HG02870 (cell line): ENCODE results near the gene IDH3G.

Experiments used
- ATAC-seq: cut with Tn5 transposase; IDR thresholded peaks from one replicate; pipeline ENCODE4 v1.9.1; 2021; ENCODE audit warnings: mild to moderate bottlenecking, moderate library complexity; ENCODE audit not compliant: unreplicated experiment

The IDH3G gene

DNA sequence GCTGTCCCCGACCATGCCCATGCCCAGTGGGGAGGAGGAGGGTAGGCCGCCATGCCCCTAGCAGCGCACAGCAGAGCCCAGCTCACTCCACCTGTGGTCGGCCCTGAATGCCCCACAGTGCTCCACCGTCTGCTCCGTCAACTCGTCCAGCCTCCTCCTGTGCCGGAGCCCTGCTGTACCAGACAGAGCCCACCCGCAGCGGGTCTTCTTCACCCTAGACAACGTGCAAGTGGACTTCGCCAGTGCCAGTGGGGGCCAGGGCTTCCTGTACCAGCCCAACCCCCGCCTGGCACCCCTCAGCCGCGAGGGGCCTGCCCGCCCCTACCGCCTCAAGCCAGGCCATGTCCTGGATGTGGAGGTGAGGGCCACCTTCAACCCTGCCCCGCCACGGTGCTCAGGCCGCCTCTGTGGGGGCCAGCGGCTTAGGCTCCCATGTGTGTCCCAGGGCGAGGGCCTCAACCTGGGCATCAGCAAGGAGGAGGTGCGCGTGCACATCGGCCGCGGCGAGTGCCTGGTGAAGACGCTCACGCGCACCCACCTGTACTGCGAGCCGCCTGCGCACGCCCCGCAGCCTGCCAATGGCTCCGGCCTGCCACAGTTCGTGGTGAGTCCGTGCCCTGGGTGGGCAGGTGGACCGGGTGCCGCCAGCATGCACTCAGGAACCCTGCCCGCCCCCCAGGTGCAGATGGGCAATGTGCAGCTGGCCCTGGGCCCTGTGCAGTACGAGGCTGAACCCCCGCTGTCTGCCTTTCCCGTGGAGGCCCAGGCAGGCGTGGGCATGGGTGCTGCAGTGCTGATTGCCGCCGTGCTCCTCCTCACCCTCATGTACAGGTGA is 20.2 kb downstream of the IDH3G start:
- ATAC-seq = no peak

DNA sequence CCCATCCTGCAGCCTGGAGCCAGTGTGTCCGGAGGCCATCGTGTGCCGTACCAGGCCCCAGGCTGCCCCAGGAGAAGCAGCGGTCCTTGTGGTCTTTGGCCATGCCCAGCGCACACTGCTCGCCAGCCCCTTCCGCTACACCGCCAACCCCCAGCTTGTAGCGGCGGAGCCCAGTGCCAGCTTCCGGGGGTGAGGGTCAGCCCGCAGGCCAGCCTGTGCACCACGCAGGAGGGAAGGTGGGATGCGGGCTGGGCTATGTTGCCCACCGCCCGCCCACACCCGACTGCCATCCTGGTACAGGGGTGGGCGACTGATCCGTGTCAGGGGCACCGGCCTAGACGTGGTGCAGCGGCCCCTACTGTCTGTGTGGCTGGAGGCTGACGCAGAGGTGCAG is 21.0 kb downstream of the IDH3G start:
- no peak for ATAC-seq

DNA sequence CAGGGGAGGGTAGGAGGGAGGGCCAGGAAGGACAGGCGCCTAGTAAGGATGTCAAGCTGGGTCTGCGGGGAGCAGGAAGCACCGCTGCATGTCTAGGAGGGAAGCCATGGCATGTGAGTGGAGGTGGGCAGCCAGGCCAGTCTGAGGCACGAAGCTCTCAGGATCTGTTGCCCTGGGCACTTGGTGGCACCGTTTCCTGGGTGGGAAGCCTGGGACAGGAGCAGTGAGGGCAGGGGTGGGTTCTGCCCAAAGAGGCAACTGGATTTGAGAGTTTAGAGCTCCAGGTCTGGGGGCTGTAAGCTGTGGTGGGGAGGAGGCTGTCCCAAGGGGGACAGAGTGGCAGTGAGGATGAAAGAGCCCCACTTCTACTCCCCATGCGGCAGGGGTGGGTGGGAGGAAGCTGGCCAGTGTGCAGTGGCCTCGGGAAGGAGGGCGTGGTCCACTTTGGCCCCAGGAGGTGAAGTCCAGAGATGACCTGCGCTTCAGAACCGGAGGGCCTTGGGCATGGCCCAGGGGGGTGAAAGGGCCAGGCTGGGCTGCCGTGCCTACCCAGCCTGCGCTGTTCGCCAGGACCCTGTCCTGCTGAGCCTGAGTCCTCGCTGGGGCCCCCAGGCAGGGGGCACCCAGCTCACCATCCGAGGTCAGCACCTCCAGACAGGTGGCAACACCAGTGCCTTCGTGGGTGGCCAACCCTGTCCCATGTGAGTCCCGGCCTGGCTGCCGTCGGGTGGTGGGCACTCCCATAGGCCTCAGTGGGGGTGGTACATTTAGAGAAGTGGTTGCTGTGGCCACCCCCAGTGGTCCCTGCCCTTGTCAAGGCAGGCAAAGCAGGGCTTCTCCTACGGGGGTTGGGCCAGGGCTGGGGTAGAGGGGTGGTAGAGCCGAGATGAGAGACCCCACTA is 21.6 kb downstream of the IDH3G start:
- ATAC-seq = no peak

DNA sequence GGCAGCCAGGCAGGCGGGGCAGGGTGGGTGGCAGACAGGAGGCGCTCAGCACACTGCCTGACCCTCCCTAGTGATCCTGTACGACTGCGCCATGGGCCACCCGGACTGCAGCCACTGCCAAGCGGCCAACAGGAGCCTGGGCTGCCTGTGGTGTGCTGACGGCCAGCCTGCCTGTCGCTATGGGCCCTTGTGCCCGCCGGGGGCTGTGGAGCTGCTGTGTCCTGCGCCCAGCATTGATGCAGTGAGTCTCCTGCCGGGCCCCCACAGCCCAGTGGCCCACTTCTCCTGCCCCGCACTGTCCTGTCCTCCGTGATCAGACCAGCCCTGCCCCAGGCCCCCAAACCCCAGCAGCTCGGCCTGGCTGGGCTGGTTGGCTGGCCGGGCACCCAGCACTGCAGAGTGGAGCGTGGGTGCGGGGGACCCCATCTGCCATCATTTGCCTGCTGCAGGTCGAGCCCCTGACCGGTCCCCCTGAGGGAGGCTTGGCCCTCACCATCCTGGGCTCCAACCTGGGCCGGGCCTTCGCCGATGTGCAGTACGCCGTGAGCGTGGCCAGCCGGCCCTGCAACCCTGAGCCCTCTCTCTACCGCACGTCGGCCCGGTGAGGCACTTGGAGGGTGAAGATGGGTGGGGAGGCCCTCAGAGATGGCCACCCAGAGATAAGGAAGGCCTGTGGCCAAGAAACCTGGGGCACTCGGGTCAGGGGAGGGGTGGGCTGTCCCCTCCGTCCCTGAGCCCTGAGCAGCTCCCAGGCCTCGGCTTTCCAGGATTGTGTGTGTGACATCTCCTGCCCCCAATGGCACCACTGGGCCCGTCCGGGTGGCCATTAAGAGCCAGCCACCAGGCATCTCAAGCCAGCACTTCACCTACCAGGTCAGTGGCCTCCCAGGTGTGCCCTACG is 22.5 kb downstream of the IDH3G start:
- no peak for ATAC-seq

DNA sequence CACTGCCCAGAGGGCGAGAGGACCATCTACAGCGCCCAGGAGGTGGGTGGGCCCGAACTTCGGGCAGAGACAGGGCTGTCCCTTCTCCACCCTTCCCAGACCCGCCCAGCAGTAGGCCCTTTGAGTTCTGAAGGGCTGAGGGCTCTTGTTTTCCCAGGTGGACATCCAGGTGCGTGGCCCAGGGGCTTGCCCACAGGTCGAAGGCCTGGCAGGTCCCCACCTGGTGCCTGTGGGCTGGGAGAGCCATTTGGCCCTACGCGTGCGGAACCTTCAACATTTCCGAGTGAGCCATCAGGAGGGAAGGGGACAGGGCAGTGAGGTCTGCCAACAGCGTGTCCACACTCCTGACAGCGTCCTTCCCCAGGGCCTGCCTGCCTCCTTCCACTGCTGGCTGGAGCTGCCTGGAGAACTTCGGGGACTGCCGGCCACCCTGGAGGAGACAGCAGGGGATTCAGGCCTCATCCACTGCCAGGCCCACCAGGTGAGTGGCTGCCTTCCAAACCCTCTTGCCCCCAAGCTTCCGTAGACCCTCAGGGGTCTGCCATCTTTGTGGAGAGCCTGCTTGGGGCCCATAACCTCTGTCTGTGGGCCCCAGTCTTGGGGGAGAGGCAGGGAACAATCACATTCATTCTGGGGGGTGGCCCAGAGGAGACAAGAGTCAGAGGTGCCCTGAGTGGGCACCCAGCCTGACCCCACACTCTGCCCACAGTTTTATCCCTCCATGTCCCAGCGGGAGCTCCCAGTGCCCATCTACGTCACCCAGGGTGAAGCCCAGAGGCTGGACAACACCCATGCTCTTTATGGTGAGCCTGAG is 23.4 kb downstream of the IDH3G start:
- no peak for ATAC-seq

DNA sequence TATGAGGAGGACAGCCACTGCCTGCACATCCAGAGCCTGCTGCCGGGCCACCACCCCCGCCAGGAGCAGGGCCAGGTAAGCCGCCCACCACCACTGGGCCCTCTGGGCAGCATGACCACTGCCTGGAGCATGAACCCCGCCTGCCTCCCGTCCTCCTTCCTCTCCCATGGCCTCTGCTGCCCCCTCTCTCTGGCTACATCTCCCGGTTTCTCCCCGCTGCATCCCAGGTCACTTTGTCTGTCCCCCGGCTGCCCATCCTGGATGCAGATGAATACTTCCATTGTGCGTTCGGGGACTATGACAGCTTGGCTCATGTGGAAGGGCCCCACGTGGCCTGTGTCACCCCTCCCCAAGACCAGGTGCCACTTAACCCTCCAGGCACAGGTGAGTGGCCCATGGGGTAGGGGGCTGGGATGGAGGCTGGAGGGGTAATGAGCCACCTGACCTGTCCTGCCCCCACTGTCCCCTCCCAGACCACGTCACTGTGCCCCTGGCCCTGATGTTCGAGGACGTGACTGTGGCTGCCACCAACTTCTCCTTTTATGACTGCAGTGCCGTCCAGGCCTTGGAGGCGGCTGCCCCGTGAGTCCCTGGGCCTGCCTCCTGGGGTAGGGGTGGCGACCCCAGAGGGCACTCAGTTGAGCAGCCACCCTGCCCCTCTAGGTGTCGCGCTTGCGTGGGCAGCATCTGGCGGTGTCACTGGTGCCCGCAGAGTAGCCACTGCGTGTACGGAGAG is 24.1 kb downstream of the IDH3G start:
- ATAC-seq = no peak

DNA sequence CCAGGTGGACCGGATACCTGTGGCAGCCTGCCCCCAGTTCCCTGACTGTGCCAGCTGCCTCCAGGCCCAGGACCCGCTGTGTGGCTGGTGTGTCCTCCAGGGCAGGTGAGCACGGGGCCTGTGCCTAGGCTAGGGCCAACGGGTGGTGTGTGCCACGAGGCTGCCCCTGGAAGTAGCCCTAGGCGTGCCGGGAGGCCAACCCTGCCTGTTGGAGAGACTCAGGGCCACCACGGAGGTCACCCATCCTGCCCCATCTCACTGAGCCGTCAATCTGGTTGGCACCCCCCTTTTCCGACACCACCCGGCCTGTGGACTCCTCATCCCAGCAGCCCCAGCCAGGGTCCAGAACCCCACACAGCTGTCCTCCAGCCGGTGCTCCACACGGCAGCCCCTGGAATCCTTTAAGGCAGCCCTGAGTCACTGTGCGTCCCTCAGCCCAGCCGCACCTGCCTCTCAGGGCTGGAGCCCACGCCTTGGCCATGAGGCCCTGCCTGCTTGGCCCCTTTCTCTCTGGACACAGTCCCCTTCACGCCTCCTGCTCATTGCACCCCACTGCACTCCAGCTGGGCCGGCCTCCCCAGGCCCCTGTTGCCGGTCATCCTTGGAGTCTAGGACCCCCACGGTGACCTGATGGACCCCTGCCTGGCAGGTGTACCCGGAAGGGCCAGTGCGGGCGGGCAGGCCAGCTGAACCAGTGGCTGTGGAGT is 24.9 kb downstream of the IDH3G start:
- ATAC-seq = no peak

DNA sequence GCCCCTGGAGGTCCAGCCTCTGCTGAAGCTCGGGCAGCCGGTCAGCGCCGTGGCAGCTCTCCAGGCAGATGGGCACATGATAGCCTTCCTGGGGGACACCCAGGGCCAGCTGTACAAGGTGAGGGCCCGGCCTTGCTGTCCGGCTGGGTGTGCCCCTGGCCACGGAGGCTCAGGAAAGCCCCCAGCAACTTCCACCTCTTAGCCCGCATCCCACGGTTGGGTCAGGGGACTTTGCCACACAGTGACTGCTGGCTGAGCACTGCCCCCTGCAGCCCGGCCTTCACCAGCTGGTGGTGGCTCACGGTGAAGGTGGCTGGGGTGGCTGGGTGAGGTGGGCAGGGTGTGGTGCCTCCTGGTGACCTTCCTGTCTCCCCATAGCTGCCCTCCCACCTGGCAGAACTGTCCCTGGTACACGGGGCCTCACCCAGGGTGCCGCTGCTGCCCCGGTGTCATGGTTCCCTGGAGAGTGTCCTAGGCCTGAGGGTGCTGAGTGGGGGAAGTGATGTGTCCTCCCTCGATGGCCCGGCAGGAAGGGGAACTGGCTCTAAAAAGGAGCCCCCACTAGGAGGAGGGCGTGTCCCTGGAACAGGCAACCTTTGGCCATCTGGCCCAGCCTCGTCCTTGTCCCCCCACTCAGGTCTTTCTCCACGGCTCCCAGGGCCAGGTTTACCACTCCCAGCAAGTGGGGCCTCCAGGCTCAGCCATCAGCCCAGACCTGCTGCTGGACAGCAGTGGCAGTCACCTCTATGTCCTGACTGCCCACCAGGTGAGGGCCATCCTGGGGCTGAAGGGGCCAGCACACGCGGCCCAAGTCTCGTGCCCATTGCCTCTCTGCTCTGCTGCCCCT is 25.6 kb downstream of the IDH3G start:
- no peak for ATAC-seq

DNA sequence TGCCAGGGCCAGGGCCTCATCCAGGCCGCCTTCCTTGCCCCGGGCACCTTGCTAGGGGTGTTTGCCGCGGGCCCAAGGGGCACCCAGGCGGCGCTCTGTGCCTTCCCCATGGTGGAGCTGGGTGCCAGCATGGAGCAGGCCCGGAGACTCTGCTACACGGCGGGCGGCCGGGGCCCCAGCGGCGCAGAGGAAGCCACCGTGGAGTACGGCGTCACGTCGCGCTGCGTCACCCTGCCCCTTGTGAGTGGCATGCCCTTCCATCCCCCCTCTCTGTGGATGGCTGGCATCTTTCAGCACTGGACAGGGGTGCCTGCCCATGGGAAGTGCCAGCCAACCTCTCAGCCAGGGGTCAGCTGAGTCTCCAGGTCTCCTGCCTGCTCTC is 26.5 kb downstream of the IDH3G start:
- ATAC-seq = no peak

DNA sequence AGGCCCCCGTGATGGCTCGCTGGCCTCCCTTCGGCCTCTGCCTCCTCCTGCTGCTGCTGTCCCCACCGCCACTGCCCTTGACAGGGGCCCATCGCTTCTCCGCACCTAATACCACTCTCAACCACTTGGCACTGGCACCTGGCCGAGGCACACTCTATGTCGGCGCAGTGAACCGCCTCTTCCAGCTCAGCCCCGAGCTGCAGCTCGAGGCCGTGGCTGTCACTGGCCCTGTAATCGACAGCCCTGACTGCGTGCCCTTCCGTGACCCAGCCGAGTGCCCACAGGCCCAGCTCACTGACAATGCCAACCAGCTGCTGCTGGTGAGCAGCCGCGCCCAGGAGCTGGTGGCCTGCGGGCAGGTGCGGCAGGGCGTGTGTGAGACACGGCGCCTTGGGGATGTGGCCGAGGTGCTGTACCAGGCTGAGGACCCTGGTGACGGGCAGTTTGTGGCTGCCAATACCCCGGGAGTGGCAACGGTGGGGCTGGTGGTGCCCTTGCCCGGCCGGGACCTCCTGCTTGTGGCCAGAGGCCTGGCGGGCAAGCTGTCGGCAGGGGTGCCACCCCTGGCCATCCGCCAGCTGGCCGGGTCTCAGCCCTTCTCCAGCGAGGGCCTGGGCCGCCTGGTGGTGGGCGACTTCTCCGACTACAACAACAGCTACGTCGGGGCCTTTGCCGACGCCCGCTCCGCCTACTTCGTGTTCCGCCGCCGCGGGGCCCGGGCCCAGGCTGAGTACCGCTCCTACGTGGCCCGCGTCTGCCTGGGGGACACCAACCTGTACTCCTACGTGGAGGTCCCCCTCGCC is 27.1 kb downstream of the IDH3G start:
- ATAC-seq = no peak

DNA sequence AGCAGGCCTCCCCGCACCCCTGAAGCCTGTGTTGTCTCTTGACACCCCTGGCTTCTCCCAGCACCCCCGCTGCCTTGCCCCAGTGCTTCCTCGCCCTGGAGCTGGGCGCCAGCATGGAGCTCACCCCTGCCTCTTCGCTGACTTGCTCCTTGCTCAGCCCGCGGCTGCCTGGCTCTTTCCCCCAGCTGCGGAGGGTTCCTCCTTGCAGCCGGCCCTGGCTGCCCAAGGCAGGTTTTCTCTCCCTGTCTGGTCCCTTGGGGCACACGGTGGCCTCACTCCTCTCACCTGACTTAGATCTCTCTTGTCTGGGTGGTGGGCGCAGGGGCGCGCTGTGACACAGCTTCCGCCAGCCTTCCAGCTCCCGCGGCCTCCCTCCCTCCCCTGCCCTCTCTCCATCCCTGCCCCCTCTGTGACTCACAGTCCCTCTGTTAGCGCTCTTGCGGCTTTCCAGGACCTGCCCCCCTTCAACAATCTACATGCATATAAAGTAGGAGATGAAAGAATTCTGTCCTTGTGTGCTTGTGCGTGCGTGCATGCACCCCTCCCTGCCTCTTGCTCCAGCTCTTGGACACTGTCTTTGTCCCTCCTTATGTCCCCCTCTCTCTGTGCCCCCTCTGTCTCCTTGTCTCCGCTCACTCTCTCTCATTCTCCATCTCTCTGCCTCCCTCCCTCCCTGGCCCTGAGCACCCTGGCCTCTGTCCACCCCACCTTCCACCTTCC is 27.9 kb downstream of the IDH3G start:
- no peak for ATAC-seq

DNA sequence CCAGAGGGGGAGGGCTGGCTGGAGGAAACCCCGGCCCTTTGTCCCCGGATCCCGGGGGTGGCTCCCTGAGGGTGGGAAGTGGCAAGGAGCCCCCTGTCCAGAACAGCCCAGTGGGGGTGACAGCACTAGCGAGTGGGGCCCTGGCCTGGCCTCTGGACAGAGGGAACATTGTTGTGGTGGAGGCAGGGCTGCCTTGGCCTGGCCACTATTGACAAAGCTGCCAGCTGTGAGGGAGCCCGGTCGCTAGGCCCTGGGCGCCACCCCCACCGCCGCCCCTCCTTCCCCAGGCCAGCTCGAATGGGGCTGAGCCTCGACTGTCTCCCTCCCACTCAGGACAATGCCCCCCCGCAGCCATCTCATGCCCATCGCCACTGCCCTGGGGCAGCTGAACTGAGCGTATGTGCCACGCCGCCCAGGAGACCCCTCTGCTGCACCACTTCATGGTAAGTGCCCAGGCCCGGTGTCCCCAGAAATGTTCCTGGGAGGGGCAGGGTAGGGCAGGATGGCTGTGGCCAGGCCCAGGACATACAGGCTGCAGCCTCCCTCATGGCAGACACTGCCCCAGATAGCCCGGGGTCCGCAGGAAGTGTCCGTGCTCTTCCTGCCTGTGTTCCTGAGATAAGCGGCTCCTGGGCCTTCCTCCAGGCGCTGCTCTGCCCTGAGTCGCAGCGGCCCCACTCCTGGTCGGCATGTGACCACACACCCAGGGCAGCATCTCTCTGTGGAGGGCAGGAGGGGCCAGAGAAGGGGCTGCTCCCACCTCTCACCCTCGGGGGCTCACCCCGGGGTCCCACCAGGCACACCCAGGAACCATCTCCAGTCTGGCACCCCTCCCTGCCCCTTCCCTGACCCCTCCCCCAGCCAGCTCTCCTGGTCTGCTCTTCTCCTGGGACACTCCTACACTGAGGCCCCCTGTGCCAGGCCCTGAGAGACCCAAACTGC is 28.8 kb downstream of the IDH3G start:
- ATAC-seq = no peak

DNA sequence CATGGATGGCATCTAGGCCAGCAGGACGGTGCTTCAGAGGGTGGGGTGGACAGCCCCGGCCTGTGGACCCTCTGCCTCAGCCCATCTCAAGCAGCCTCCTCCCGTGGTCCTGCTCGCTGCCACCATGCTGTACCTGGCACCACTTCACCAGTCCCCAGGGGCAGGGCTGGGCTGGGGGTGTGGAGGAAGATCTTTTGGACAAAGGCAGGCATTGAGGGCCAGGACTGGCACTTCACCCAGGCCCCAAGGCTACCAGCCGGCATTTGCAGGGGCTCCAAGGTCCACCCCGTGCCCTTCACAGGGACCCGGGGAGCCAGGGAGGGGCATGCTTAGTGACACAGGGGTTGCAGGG is 29.4 kb downstream of the IDH3G start:
- ATAC-seq = no peak

DNA sequence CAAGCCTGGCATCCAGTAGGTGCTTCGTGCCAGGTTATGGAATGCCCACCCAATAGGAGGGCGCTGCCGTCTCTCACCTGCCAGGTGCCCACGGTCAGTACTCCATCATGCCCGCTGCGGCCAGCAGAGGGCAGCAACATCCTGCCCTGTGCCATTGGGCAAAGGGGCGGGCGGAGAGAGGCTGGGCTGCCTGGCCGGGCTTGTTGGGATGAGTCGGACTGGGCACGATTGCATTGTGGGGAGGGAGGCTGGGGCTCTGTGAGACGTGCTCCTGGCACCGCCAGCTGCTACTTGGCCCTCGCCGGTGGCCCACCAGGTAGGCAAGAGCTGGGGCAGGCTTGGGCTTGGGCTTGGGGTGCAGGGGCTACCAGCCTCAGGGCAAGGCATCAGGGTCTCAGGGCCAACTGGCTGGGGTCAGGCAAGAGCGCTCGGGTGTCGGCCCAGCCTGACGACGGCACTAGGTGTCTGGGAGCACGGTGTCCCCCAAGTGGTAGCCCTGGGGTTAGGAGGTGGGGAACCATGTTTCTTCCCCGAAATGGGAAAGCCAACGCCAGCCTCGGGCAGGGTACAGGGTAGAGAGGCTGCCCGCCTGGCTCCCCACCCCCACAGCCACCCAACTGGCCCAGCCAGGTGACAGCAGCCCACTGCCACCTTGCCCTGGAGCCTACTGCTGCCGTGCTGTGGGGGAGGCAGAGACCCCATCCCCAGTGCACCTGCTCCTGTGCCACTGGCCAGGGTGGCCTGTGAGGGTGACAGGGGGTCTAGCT is 30.0 kb downstream of the IDH3G start, which contains the start of gene PLXNB3:
Gene PLXNB3 (plus strand): TSS at position 261 of the 767 bp plus-strand sequence. CDS start 1,287 bp downstream, outside the sequence.
- ATAC-seq = peak; percentile 68
